Caco-2 (cell line): ENCODE data around the gene GREM2. TPM values are rescaled to one million over a fixed set of nuclear protein-coding genes. Genes with fewer than 3 reads are reported as not detected.

ENCODE experiments used
- BruUV-seq: library from RNA; stranded (reverse); fragments of 400-500 nt; replicated peaks from 2 replicates; lab custom pipeline; 2021; lab: Mats Ljungman, UMichigan
- CTCF ChIA-PET: fragments of 300-600 bp; sonication (Branson Sonifier 250); formaldehyde crosslinking; loops from one replicate; lab custom pipeline; 2022; ENCODE audit warnings: antibody characterized with exemption; lab: Charles Lee
- POLR2A ChIA-PET: fragments of 300-600 bp; sonication (Branson Sonifier 250); formaldehyde crosslinking; loops from one replicate; lab custom pipeline; 2022; ENCODE audit warnings: antibody characterized with exemption; lab: Charles Lee
- DNase-seq, 2 experiments: peaks; one replicate each; pipeline versions ENCODE4 v3.0.0 to v3.0.0-alpha.2; 2020 to 2022
- H3K27me3 ChIP-seq: replicated peaks from 2 replicates; pipeline ENCODE4 v1.6.0; 2011; ENCODE audit warnings: low read length; ENCODE audit not compliant: control insufficient read depth, insufficient read depth
- H3K36me3 ChIP-seq: 2 replicates; pipeline ENCODE4 v1.5.1; 2011; ENCODE audit warnings: low read length; ENCODE audit not compliant: control insufficient read depth, insufficient read depth
- H3K4me1 ChIP-seq: fragments of 250-450 bp; sonication (Bioruptor Pico); 2 replicates; pipeline ENCODE4 v1.5.1; 2020; ENCODE audit warnings: mild to moderate bottlenecking
- H3K4me3 ChIP-seq: 2 replicates; pipeline ENCODE4 v1.5.1; 2011; ENCODE audit warnings: low read depth, mild to moderate bottlenecking, control low read depth, low read length
- H3K9me3 ChIP-seq: fragments of 250-450 bp; sonication (Bioruptor Pico); 2 replicates; pipeline ENCODE4 v1.5.1; 2020; ENCODE audit warnings: mild to moderate bottlenecking, moderate library complexity
- H3K27ac Mint-ChIP-seq: one replicate; pipeline ENCODE4 v1.8.0; 2022; ENCODE audit warnings: mixed read lengths; ENCODE audit not compliant: unreplicated experiment
- H3K27me3 Mint-ChIP-seq: one replicate; pipeline ENCODE4 v1.8.0; 2022; ENCODE audit warnings: mixed read lengths; ENCODE audit not compliant: insufficient read depth, unreplicated experiment
- H3K36me3 Mint-ChIP-seq: one replicate; pipeline ENCODE4 v1.8.0; 2022; ENCODE audit warnings: mild to moderate bottlenecking, mixed read lengths; ENCODE audit not compliant: insufficient read depth, unreplicated experiment
- H3K4me1 Mint-ChIP-seq: one replicate; pipeline ENCODE4 v1.8.0; 2022; ENCODE audit warnings: low read depth, mixed read lengths; ENCODE audit not compliant: unreplicated experiment
- H3K4me3 Mint-ChIP-seq: one replicate; pipeline ENCODE4 v1.8.0; 2022; ENCODE audit warnings: mild to moderate bottlenecking, moderate library complexity, mixed read lengths; ENCODE audit not compliant: unreplicated experiment
- H3K9me3 Mint-ChIP-seq: one replicate; pipeline ENCODE4 v1.8.0; 2022; ENCODE audit warnings: mixed read lengths; ENCODE audit not compliant: unreplicated experiment
- CTCF ChIP-seq, 2 experiments: fragments of 200-600 bp in 1 of 2; IDR thresholded peaks; 1 replicate in 1 of 2; 2 replicates in 1 of 2; pipeline versions ENCODE4 v1.5.1 to v1.8.0; 2011 to 2022; ENCODE audit warnings: antibody characterized with exemption in 1 of 2, control low read depth in 1 of 2, inconsistent platforms in 1 of 2, low read depth in 1 of 2, low read length in 1 of 2, mild to moderate bottlenecking in 1 of 2, moderate library complexity in 1 of 2; ENCODE audit not compliant: insufficient read depth in 1 of 2, severe bottlenecking in 1 of 2, unreplicated experiment in 1 of 2
- intact Hi-C: fragments of 100-400 bp; cut with micrococcal nuclease; formaldehyde crosslinking; loops from one replicate; pipeline ENCODE4 v1.10.0; 2022; ENCODE audit not compliant: unreplicated experiment
- total RNA-seq: library from RNA; stranded (reverse); gene quantifications from 2 replicates; pipeline ENCODE4 v1.2.3, GENCODE V29; 2022

Gene GREM2
- total RNA-seq, 1 experiment from 2014 or later, result 0.36 TPM

DNA sequence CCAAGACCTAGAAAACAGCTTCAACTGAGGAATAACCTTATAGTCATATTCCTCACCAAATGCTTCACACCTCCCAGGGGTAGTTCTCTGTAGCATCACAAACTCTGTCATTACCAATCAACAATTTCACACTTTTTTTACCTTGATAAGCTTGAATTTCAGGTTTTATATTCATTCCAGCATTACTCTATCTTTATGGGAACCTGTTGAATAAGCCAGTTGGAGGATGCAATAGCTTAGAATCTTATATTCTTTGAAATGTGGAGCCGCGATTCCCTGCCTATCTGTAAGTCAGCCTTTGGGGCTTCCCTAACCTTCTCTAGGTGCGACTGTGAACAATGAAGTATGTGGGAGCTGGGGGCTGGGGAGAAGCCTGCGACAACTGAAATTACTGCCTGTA lies 145.4 kb downstream of the GREM2 start:
- no peaks in the 10 kb centered on the region for H3K4me1 ChIP-seq
- no peaks in the 10 kb centered on the region for H3K27me3 Mint-ChIP-seq
- intact Hi-C loops, result no loop called here
- H3K27ac Mint-ChIP-seq, result no peak overlapping the region
- ChIA-PET POLR2A (no interaction called here), CTCF (no interaction called here)
- no peaks in the 10 kb centered on the region for H3K27me3 ChIP-seq
- H3K36me3 ChIP-seq, result no peaks in the 10 kb centered on the region
- H3K4me1 Mint-ChIP-seq, result peaks cover 6% of the 10 kb centered on the region
- TF ChIP-seq CTCF (IDR thresholded peaks at IDR 0.05; ENCODE audit: insufficient read depth in 1 of 2, low read depth in 1 of 2, low read length in 1 of 2, severe bottlenecking in 1 of 2, unreplicated experiment in 1 of 2), result no peak
- no peak overlapping the region for H3K4me3 Mint-ChIP-seq
- no peak overlapping the region for H3K4me3 ChIP-seq
- no peak for DNase-seq
- H3K9me3 Mint-ChIP-seq, result no peaks in the 10 kb centered on the region
- H3K36me3 Mint-ChIP-seq, result no peaks in the 10 kb centered on the region
- no TSS peak for BruUV-seq
- no peaks in the 10 kb centered on the region for H3K9me3 ChIP-seq

- no peaks in the 10 kb centered on the region for H3K36me3 Mint-ChIP-seq
- Histone ChIP-seq H3K9me3 (no peaks in the 10 kb centered on the region), H3K4me1 (no peaks in the 10 kb centered on the region), H3K4me3 (no peak overlapping the region), H3K27me3 (no peaks in the 10 kb centered on the region), H3K36me3 (no peaks in the 10 kb centered on the region)
- ChIA-PET POLR2A (no interaction called here), CTCF (no interaction called here)
- BruUV-seq, result no TSS peak
- no peaks in the 10 kb centered on the region for H3K27me3 Mint-ChIP-seq
- no peaks in the 10 kb centered on the region for H3K9me3 Mint-ChIP-seq
- peak overlapping the region; percentile 33 for H3K27ac Mint-ChIP-seq
- no peak for TF ChIP-seq CTCF (IDR thresholded peaks at IDR 0.05; ENCODE audit: insufficient read depth in 1 of 2, low read depth in 1 of 2, low read length in 1 of 2, severe bottlenecking in 1 of 2, unreplicated experiment in 1 of 2)
- intact Hi-C loops, result no loop called here
- H3K4me3 Mint-ChIP-seq, result no peak overlapping the region
- peaks cover 6% of the 10 kb centered on the region for H3K4me1 Mint-ChIP-seq
- no peak for DNase-seq
These were observed 146.4 kb downstream of the GREM2 start for GRCh38 chr1:240465531-240465940.

DNA sequence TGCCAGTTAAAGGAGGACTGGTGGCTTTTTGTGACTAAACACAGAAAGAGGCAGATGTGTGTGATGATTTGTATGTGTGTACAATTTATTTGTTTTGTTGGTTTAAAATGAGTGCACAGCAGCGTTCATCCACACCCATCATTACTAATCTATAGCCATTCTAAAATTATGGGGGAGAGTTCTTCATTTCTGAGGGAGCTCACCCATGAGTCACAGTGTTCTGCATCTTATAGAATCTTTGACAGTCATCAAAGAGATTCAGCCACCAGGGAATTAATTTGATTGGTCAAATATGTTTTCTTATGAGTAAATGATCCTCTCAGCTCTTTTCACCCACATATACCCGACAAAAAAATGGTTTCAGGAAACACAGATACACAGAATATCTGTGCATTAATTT lies 147.9 kb downstream of the GREM2 start:
- intact Hi-C loops, result no loop called here

More for the DNA sequence above, 147.9 kb downstream of the GREM2 start:
- Mint-ChIP-seq H3K36me3 (no peaks in the 10 kb centered on the region), H3K4me3 (no peak overlapping the region), H3K27me3 (no peaks in the 10 kb centered on the region), H3K9me3 (no peaks in the 10 kb centered on the region), H3K4me1 (peaks cover 6% of the 10 kb centered on the region), H3K27ac (no peak overlapping the region)
- H3K36me3 ChIP-seq, result no peaks in the 10 kb centered on the region
- ChIA-PET POLR2A (no interaction called here), CTCF (no interaction called here)
- H3K4me3 ChIP-seq, result no peak overlapping the region
- H3K4me1 ChIP-seq, result peaks cover 2% of the 10 kb centered on the region; the same call in 1 of the 2 replicates
- no peaks in the 10 kb centered on the region for H3K27me3 ChIP-seq
- DNase-seq, result no peak
- no peaks in the 10 kb centered on the region for H3K9me3 ChIP-seq
- TF ChIP-seq CTCF (IDR thresholded peaks at IDR 0.05; ENCODE audit: insufficient read depth in 1 of 2, low read depth in 1 of 2, low read length in 1 of 2, severe bottlenecking in 1 of 2, unreplicated experiment in 1 of 2), result no peak
- BruUV-seq, result no TSS peak
